Natural killer cell (primary cell): ENCODE measurements around the gene INS. TPM values are rescaled to one million over a fixed set of nuclear protein-coding genes. Genes with fewer than 3 reads are reported as not detected.

Source experiments
- ATAC-seq, 3 donors: fragments of 150-1000 bp in 2 of 3; fragments of 200-7000 bp in 1 of 3; cut with Tn5 transposase; 1 replicate in 1 of 3; 2 replicates in 2 of 3; pipeline ENCODE4 v1.10.0; 2021; ENCODE audit warnings: mild to moderate bottlenecking in 2 of 3, moderate library complexity in 2 of 3
- DNase-seq, 2 donors: peaks; one replicate each; pipeline versions ENCODE4 v3.0.0 to v3.0.0-alpha.2; 2013 to 2021; ENCODE audit warnings: mixed read lengths in 1 of 2
- H3K27ac ChIP-seq: one replicate; pipeline ENCODE4 v1.5.1; 2013; ENCODE audit warnings: mild to moderate bottlenecking, low read length
- H3K27me3 ChIP-seq: one replicate; pipeline ENCODE4 v1.6.1; 2013; ENCODE audit warnings: low read length; ENCODE audit not compliant: control insufficient read depth, insufficient read depth
- H3K36me3 ChIP-seq: one replicate; pipeline ENCODE4 v1.6.1; 2013; ENCODE audit warnings: low read length; ENCODE audit not compliant: control insufficient read depth, insufficient read depth
- H3K4me1 ChIP-seq: one replicate; pipeline ENCODE4 v1.6.1; 2013; ENCODE audit warnings: low read length; ENCODE audit not compliant: control insufficient read depth, insufficient read depth
- H3K4me3 ChIP-seq: one replicate; pipeline ENCODE4 v1.5.1; 2013; ENCODE audit warnings: low read length
- H3K9me3 ChIP-seq: one replicate; pipeline ENCODE4 v1.6.1; 2013; ENCODE audit warnings: low read length; ENCODE audit not compliant: control insufficient read depth, insufficient read depth
- H3K27ac Mint-ChIP-seq, 2 donors: one replicate each; pipeline ENCODE4 v1.8.0; 2022; ENCODE audit warnings: mild to moderate bottlenecking in 2 of 2, mixed read lengths in 2 of 2, moderate library complexity in 1 of 2
- H3K27me3 Mint-ChIP-seq, 2 donors: one replicate each; pipeline ENCODE4 v1.8.0; 2022; ENCODE audit warnings: low read depth in 2 of 2, mixed read lengths in 2 of 2
- H3K36me3 Mint-ChIP-seq: one replicate; pipeline ENCODE4 v1.8.0; 2022; ENCODE audit warnings: mixed read lengths
- H3K4me1 Mint-ChIP-seq, 2 donors: one replicate each; pipeline ENCODE4 v1.8.0; 2022; ENCODE audit warnings: mixed read lengths in 2 of 2
- H3K4me3 Mint-ChIP-seq: one replicate; pipeline ENCODE4 v1.8.0; 2022; ENCODE audit warnings: mild to moderate bottlenecking, moderate library complexity, mixed read lengths
- H3K9me3 Mint-ChIP-seq, 2 donors: one replicate each; pipeline ENCODE4 v1.8.0; 2022; ENCODE audit warnings: mixed read lengths in 2 of 2
- CTCF ChIP-seq: fragments of 200-600 bp; IDR thresholded peaks from one replicate; pipeline ENCODE4 v1.8.0; 2022; ENCODE audit warnings: antibody characterized with exemption
- WGBS: methylation state at CpG from one replicate; pipeline ENCODE4 v1.1.7; 2013; ENCODE audit warnings: missing lambda C conversion rate; ENCODE audit not compliant: insufficient coverage; 5-methylcytosine and 5-hydroxymethylcytosine counted together
- intact Hi-C: fragments of 100-400 bp; cut with micrococcal nuclease; formaldehyde crosslinking; loops from one replicate; pipeline ENCODE4 v1.14.2; 2022
- total RNA-seq, 4 donors: library from RNA; stranded (reverse); fragments of 120-200 nt in 1 of 4; gene quantifications; one replicate each; pipeline versions ENCODE4 v1.2.3 to v1.2.4, GENCODE V29; 2013 to 2022

INS gene
- total RNA-seq, 3 donors from 2014 or later (not counting 1 experiment from before 2014, with no cell fraction given) = not detected

GRCh38 chr11:2207212-2207611 is 46.2 kb upstream of the INS start:
- no peak overlapping the region for H3K4me3 Mint-ChIP-seq
- H3K27me3 Mint-ChIP-seq = no peaks in the 10 kb centered on the region
- H3K9me3 ChIP-seq = no peaks in the 10 kb centered on the region
- no peak for ATAC-seq
- H3K27me3 ChIP-seq = no peaks in the 10 kb centered on the region
- no peak overlapping the region for H3K4me3 ChIP-seq
- peaks cover 6% of the 10 kb centered on the region for H3K4me1 ChIP-seq
- H3K27ac ChIP-seq = no peak overlapping the region
- H3K9me3 Mint-ChIP-seq = no peaks in the 10 kb centered on the region
- no peaks in the 10 kb centered on the region for H3K36me3 ChIP-seq
- 92% methylated on average over 11 of the region's 11 CpGs for WGBS
- peak in 1 of 2 donors; percentile 11 for DNase-seq
- H3K36me3 Mint-ChIP-seq = no peaks in the 10 kb centered on the region
- no peak overlapping the region for H3K27ac Mint-ChIP-seq
- no peak for TF ChIP-seq CTCF
- intact Hi-C loops = no loop called here
- peaks cover 0 to 9% of the 10 kb centered on the region in 2 donors for H3K4me1 Mint-ChIP-seq

GRCh38 chr11:2205981-2206690 is 45.1 kb upstream of the INS start:
- Histone ChIP-seq H3K27me3 (no peaks in the 10 kb centered on the region), H3K9me3 (no peaks in the 10 kb centered on the region), H3K4me3 (no peak overlapping the region), H3K4me1 (no peaks in the 10 kb centered on the region), H3K27ac (no peak overlapping the region), H3K36me3 (no peaks in the 10 kb centered on the region)
- Mint-ChIP-seq H3K36me3 (no peaks in the 10 kb centered on the region), H3K9me3 (peaks cover 0 to under 1% of the 10 kb centered on the region in 2 donors), H3K27me3 (no peaks in the 10 kb centered on the region), H3K27ac (no peak overlapping the region), H3K4me1 (peaks cover 0 to 6% of the 10 kb centered on the region in 2 donors), H3K4me3 (no peak overlapping the region)
- DNase-seq = peak in 1 of 2 donors; percentile 8
- no peak for TF ChIP-seq CTCF
- WGBS = 91% methylated on average over 11 of the region's 12 CpGs
- intact Hi-C loops = no loop called here
- no peak for ATAC-seq

GRCh38 chr11:2205214-2205720 is 44.3 kb upstream of the INS start:
- Histone ChIP-seq H3K9me3 (no peaks in the 10 kb centered on the region), H3K36me3 (no peaks in the 10 kb centered on the region), H3K4me3 (no peak overlapping the region), H3K27ac (no peak overlapping the region), H3K27me3 (no peaks in the 10 kb centered on the region), H3K4me1 (no peaks in the 10 kb centered on the region)
- H3K9me3 Mint-ChIP-seq = peaks cover 2 to 3% of the 10 kb centered on the region in 2 donors
- H3K36me3 Mint-ChIP-seq = no peaks in the 10 kb centered on the region
- H3K27ac Mint-ChIP-seq = no peak overlapping the region
- no peak for ATAC-seq
- 85% methylated on average over 1 of the region's 1 CpG for WGBS
- intact Hi-C loops = no loop called here
- peaks cover 0 to 6% of the 10 kb centered on the region in 2 donors for H3K4me1 Mint-ChIP-seq
- no peak for TF ChIP-seq CTCF
- no peaks in the 10 kb centered on the region for H3K27me3 Mint-ChIP-seq
- DNase-seq = peak in 1 of 2 donors; percentile 1
- H3K4me3 Mint-ChIP-seq = no peak overlapping the region
